ENCODE results near the gene OR6N2.

DNA sequence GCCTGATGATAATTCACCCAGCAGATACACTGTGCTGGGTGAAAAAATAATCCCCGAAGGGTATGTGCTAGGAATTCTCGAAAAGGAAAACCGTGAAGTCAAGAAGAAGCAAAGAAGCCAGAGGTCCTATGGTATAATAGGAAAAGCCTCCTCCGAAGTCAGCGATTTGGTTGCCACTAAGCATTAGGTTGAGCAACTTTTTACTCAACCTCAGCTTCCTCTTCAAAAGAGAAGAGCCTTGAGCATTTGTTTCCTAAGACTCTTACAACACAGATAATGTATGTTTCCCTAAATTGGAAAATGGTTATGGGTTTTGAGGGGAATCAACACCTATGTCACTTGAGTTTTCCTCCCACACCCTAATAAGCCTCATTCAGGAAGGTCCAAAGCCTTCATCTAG is 28.9 kb upstream of the OR6N2 start:
- no peak for TF ChIP-seq POLR2AphosphoS5 (IDR thresholded peaks at IDR 0.05)
- TF ChIP-seq POLR2A (IDR thresholded peaks at IDR 0.05), result no peak
- TF ChIP-seq, protein P1, sequence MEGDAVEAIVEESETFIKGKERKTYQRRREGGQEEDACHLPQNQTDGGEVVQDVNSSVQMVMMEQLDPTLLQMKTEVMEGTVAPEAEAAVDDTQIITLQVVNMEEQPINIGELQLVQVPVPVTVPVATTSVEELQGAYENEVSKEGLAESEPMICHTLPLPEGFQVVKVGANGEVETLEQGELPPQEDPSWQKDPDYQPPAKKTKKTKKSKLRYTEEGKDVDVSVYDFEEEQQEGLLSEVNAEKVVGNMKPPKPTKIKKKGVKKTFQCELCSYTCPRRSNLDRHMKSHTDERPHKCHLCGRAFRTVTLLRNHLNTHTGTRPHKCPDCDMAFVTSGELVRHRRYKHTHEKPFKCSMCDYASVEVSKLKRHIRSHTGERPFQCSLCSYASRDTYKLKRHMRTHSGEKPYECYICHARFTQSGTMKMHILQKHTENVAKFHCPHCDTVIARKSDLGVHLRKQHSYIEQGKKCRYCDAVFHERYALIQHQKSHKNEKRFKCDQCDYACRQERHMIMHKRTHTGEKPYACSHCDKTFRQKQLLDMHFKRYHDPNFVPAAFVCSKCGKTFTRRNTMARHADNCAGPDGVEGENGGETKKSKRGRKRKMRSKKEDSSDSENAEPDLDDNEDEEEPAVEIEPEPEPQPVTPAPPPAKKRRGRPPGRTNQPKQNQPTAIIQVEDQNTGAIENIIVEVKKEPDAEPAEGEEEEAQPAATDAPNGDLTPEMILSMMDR (IDR thresholded peaks at IDR 0.05), result no peak
- no peak for TF ChIP-seq EP300 (IDR thresholded peaks at IDR 0.05)

Measured in upper lobe of left lung (tissue), 4 donors.